Common myeloid progenitor, CD34-positive (primary cell): ENCODE data around the gene DIPK1C.

Source experiments
- CTCF ChIA-PET: fragments of 350-600 bp; sonication (Branson Sonifier 250); formaldehyde crosslinking; loops from one replicate; lab custom pipeline; 2021; ENCODE audit warnings: antibody characterized with exemption; lab: Charles Lee
- POLR2A ChIA-PET: fragments of 350-600 bp; sonication (Branson Sonifier 250); formaldehyde crosslinking; loops from one replicate; lab custom pipeline; 2021; ENCODE audit warnings: antibody characterized with exemption; lab: Charles Lee
- DNase-seq, 3 donors: peaks; one replicate each; pipeline versions ENCODE4 v3.0.0 to v3.0.0-alpha.2; 2013
- H3K27ac ChIP-seq, 2 experiments: 1 replicate in 1 of 2; 2 replicates in 1 of 2; pipeline ENCODE4 v1.7.0; 2013; ENCODE audit warnings: inconsistent platforms in 2 of 2, low read length in 2 of 2, mild to moderate bottlenecking in 2 of 2, low read depth in 1 of 2, moderate library complexity in 1 of 2; ENCODE audit not compliant: severe bottlenecking in 2 of 2, insufficient read depth in 1 of 2, poor library complexity in 1 of 2
- H3K27me3 ChIP-seq, 5 experiments: replicated peaks in 2 of 5; 1 replicate in 3 of 5; 2 replicates in 2 of 5; pipeline versions ENCODE4 v1.6.1 to v1.7.0; 2013; ENCODE audit warnings: low read length in 4 of 5, mild to moderate bottlenecking in 2 of 5, moderate library complexity in 2 of 5, inconsistent platforms in 1 of 5; ENCODE audit not compliant: insufficient read depth in 5 of 5, control insufficient read depth in 4 of 5
- H3K36me3 ChIP-seq, 4 experiments: 1 replicate in 2 of 4; 2 replicates in 2 of 4; pipeline versions ENCODE4 v1.6.1 to v1.7.0; 2013; ENCODE audit warnings: low read length in 3 of 4, control low read depth in 1 of 4, mild to moderate bottlenecking in 1 of 4; ENCODE audit not compliant: control insufficient read depth in 4 of 4, insufficient read depth in 4 of 4
- H3K4me1 ChIP-seq, 4 experiments: 1 replicate in 3 of 4; 2 replicates in 1 of 4; pipeline versions ENCODE4 v1.6.1 to v1.7.1; 2013; ENCODE audit warnings: low read length in 3 of 4, mild to moderate bottlenecking in 3 of 4, control low read depth in 1 of 4, inconsistent platforms in 1 of 4, moderate library complexity in 1 of 4; ENCODE audit not compliant: control insufficient read depth in 4 of 4, insufficient read depth in 4 of 4; ENCODE audit errors: control extremely low read depth in 1 of 4
- H3K4me3 ChIP-seq, 7 experiments: 1 replicate in 4 of 7; 2 replicates in 3 of 7; pipeline versions ENCODE4 v1.5.1 to v1.7.0; 2013; ENCODE audit warnings: mild to moderate bottlenecking in 7 of 7, low read length in 6 of 7, moderate library complexity in 6 of 7, inconsistent platforms in 2 of 7, low read depth in 2 of 7, control low read depth in 1 of 7; ENCODE audit not compliant: insufficient read depth in 4 of 7, control insufficient read depth in 1 of 7; ENCODE audit errors: extremely low read depth in 1 of 7
- H3K9me3 ChIP-seq, 5 experiments: 1 replicate in 4 of 5; 2 replicates in 1 of 5; pipeline versions ENCODE4 v1.6.1 to v1.7.1; 2013; ENCODE audit warnings: low read length in 4 of 5, mild to moderate bottlenecking in 2 of 5, inconsistent platforms in 1 of 5, low read depth in 1 of 5, moderate library complexity in 1 of 5; ENCODE audit not compliant: control insufficient read depth in 4 of 5, insufficient read depth in 2 of 5; ENCODE audit errors: control extremely low read depth in 1 of 5
- WGBS: methylation state at CpG from one replicate; pipeline ENCODE4 v1.1.5; 2013; ENCODE audit not compliant: insufficient coverage; 5-methylcytosine and 5-hydroxymethylcytosine counted together

DIPK1C gene

DNA sequence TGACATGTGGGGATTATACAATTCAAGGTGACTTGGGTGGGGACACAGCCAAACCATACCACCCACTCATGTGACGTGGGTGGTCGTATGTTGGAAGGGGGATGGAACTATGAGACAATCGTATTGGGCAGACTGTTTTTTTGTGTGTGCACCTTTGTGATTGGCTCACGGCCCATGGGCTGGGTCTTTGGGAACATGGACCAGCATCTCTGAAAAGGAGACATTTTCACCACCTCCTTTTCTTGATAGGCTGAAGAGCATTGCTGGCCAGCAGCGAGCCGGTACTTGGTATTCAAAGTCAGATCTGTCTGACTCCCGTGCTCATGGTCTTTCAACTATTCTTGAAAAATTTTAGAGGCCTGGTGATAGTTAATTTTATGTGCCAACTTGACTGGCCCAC, 62.1 kb downstream of the DIPK1C start:
- no peaks in the 10 kb centered on the region for H3K9me3 ChIP-seq
- CTCF ChIA-PET = no interaction called here
- H3K36me3 ChIP-seq = no peaks in the 10 kb centered on the region
- no peak overlapping the region for H3K4me3 ChIP-seq
- WGBS = 100% methylated on average over 2 of the region's 7 CpGs
- peaks cover 10 to 51% (median 15%) of the 10 kb centered on the region in 4 experiments for H3K4me1 ChIP-seq
- H3K27me3 ChIP-seq = peaks cover 0 to 5% (median 3%) of the 10 kb centered on the region in 5 experiments
- POLR2A ChIA-PET = no interaction called here
- H3K27ac ChIP-seq = no peak overlapping the region
- no peak for DNase-seq

DNA sequence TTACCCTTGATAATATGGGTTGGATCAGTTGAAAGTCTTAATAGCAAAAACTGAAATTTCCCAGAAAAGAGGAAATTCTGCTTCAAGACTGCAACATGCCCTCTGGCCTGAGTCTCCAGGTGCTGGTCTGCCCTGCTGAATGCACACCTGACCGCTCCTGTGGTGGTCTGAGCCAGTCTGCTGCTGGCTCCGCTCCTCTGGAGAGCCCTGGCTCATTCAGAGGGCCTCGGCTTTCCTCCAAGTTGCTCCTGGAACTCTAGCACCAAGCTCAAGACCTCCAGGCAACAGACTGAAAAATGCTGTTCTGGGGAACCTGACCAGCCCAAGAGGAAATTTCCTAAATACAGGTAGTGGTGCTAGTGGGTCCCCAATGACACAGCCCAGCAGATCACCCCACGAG, 64.8 kb downstream of the DIPK1C start:
- peaks cover 0 to 5% (median 3%) of the 10 kb centered on the region in 5 experiments for H3K27me3 ChIP-seq
- no peak overlapping the region for H3K27ac ChIP-seq
- H3K4me3 ChIP-seq = no peak overlapping the region
- 97% methylated on average over 3 of the region's 4 CpGs for WGBS
- no peak for DNase-seq
- CTCF ChIA-PET = no interaction called here
- POLR2A ChIA-PET = no interaction called here
- H3K9me3 ChIP-seq = no peaks in the 10 kb centered on the region
- no peaks in the 10 kb centered on the region for H3K36me3 ChIP-seq
- peaks cover 0 to 35% (median 3%) of the 10 kb centered on the region in 4 experiments for H3K4me1 ChIP-seq

DNA sequence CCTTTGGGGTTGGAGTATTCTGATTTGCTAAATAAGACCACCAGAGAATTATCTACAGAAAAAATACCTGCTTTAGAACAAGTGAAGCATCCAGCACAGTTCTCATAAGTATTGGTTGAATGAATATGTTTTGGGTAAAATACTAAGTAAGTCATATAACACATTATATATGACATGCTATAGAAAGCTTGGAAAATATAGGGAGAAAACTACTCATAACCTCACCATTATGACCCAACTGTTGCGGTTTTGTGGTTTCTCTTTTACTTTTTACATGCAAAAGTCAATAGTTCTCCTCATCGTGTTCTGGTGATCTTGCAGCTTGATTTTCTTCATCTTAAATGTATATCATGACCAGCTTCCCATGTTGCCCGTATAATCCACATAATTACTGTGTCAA, 66.2 kb downstream of the DIPK1C start:
- peaks cover 0 to 5% (median 3%) of the 10 kb centered on the region in 5 experiments for H3K27me3 ChIP-seq
- H3K4me1 ChIP-seq = peaks cover 0 to 21% (median 1%) of the 10 kb centered on the region in 4 experiments
- DNase-seq = no peak
- no peak overlapping the region for H3K27ac ChIP-seq
- ChIA-PET CTCF (interaction anchor here (1.1 to 1.6 kb wide), 3 partner anchors 11 to 49 kb away, joined by 3 to 4 read pairs (median 3); no protein-coding TSS in a partner anchor), POLR2A (no interaction called here)
- 93% methylated on average over 2 of the region's 3 CpGs for WGBS
- no peaks in the 10 kb centered on the region for H3K9me3 ChIP-seq
- no peak overlapping the region for H3K4me3 ChIP-seq
- H3K36me3 ChIP-seq = no peaks in the 10 kb centered on the region

DNA sequence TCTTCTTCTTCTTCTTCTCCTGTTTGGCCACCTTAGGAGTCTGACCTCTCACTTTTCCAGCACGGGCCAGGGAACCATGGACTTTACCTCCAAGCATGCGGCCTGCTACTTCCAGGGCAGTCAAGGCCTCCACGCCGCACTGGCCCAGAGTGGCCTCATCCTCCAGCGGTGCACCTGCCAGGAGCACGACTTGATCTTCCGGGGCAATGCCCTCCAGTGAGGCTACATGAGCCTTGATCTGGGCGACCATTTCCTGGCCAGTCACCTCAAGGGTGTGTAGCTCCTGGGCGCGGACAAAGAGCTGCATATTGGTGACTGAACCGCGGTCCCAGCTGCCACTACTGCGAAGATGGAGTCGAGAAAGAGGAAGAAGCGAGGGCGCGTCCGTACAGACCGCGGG, 67.1 kb downstream of the DIPK1C start:
- Histone ChIP-seq H3K4me1 (peaks cover 0 to 21% (median 1%) of the 10 kb centered on the region in 4 experiments), H3K27me3 (peaks cover 0 to 5% (median 3%) of the 10 kb centered on the region in 5 experiments), H3K9me3 (no peaks in the 10 kb centered on the region), H3K27ac (no peak overlapping the region), H3K36me3 (no peaks in the 10 kb centered on the region), H3K4me3 (no peak overlapping the region)
- CTCF ChIA-PET = interaction anchor here (1.4 to 1.6 kb wide), 2 partner anchors 12 kb away, joined by 3 read pairs; no protein-coding TSS in a partner anchor
- 96% methylated on average over 10 of the region's 20 CpGs for WGBS
- DNase-seq = no peak
- POLR2A ChIA-PET = interaction anchor here (0.6 kb wide), 1 partner anchor 11 kb away, joined by 3 read pairs; no protein-coding TSS in a partner anchor

DNA sequence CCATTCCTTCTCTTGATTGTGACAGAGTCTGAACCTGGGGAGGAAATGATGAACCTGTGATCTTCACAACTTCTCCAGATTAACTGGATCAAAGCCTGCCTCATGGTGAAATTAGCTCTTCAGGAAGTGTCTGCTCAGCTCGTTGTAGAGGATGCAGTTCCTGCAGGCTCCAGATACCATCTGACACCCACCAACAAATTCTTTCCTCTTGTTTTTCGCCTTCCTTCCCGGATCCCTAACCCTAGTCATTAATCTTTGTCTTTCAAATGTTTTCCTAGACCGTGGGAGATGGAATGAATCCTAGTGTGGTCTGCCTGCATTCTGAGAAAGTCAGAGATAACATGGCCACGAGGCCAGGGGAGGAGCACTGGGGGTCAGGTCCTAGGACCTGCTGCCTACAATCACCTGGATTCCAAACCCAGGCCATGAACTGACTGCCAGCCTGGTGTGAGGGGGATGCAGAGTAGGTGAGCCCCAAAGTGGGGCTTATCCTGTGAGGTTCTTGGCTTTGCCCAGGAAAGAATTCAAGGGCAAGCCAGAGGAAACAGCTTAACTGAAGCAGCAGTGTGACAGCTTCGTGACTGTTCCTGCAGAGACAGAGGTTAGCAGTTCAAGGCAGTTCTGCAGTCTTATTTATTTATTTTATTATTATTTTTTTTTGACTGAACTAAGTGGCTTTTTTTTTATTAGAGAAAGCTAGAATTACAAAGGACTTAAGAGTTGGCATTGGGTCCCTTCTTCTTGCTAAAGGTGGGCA, 67.8 kb downstream of the DIPK1C start:
- no peaks in the 10 kb centered on the region for H3K36me3 ChIP-seq
- H3K9me3 ChIP-seq = no peaks in the 10 kb centered on the region
- H3K4me3 ChIP-seq = no peak overlapping the region
- H3K27me3 ChIP-seq = peaks cover 0 to 4% (median 3%) of the 10 kb centered on the region in 5 experiments
- peaks cover 0 to 21% (median 1%) of the 10 kb centered on the region in 4 experiments for H3K4me1 ChIP-seq
- CTCF ChIA-PET = interaction anchor here (1.4 to 1.6 kb wide), 3 partner anchors 11 to 14 kb away, joined by 3 read pairs; no protein-coding TSS in a partner anchor
- no CpG with 5 or more reads among the region's 6 CpGs for WGBS
- H3K27ac ChIP-seq = no peak overlapping the region
- DNase-seq = no peak
- POLR2A ChIA-PET = interaction anchor here (0.6 kb wide), 1 partner anchor 11 kb away, joined by 3 read pairs; no protein-coding TSS in a partner anchor

DNA sequence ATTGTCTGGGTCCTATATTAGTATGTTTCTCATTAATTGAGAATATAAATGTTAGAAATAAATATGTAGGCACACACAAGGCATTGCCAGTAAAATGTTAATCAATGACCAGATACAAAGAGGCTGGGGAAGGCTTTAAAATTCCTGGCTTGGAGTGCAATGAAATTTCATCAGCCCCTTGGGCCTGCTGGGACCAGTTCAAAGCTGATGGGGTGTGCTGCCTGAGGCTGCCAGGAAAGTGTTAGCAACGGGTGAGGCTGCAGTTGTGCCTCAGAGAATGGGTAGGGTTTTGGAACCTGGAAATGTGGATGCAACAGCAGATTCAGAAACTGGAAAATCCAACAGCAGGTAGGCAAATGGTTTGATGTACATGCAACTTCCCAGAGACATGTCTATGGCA, 68.9 kb downstream of the DIPK1C start:
- ChIA-PET CTCF (interaction anchor here (0.9 to 2.3 kb wide), 3 partner anchors 15 to 203 kb away, joined by 3 to 6 read pairs (median 3); no protein-coding TSS in a partner anchor), POLR2A (no interaction called here)
- Histone ChIP-seq H3K9me3 (no peaks in the 10 kb centered on the region), H3K4me1 (peaks cover 0 to 21% (median 1%) of the 10 kb centered on the region in 4 experiments), H3K27me3 (peaks cover 0 to 2% (median 0%) of the 10 kb centered on the region in 5 experiments), H3K4me3 (no peak overlapping the region), H3K36me3 (no peaks in the 10 kb centered on the region), H3K27ac (no peak overlapping the region)
- no peak for DNase-seq
- WGBS = 100% methylated on average over 1 of the region's 1 CpG

DNA sequence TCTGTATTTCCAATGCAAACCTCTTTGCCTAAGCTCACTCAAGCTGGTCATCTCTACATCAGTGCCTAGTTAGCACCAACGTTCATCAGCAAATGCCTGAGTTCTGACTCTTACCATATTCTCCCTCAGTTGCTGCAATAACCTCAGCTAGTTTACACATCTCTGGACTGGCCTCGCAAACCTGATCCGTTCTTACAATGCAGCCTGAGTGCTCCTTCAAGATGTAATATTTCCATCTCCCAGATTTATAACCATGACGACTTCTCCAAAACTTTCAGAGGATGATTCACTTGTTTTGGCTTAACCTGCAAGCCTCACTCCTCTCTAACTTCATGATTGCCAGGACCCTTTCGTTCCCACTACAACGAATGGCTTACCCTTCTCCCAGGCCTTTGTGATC, 69.7 kb downstream of the DIPK1C start:
- POLR2A ChIA-PET = no interaction called here

More for the DNA sequence above, 69.7 kb downstream of the DIPK1C start:
- no peaks in the 10 kb centered on the region for H3K9me3 ChIP-seq
- H3K27me3 ChIP-seq = no peaks in the 10 kb centered on the region
- no peak overlapping the region for H3K27ac ChIP-seq
- no peaks in the 10 kb centered on the region for H3K36me3 ChIP-seq
- H3K4me3 ChIP-seq = no peak overlapping the region
- WGBS = over 99% methylated on average over 6 of the region's 6 CpGs
- CTCF ChIA-PET = interaction anchor here (0.9 to 2.3 kb wide), 2 partner anchors 34 to 202 kb away, joined by 3 to 6 read pairs; no protein-coding TSS in a partner anchor
- peaks cover 0 to 21% (median 1%) of the 10 kb centered on the region in 4 experiments for H3K4me1 ChIP-seq
- no peak for DNase-seq
